T-helper 9 cell (primary cell): ENCODE results near the gene OR2D2.
"Not testable (repeated sequence)": the region's sequence is repeated elsewhere in the genome, so short reads cannot be mapped to it uniquely, and the experiment has no call there.

ENCODE experiments used
- DNase-seq: peaks from one replicate; pipeline ENCODE4 v3.0.0-alpha.2; 2020

The OR2D2 gene

DNA sequence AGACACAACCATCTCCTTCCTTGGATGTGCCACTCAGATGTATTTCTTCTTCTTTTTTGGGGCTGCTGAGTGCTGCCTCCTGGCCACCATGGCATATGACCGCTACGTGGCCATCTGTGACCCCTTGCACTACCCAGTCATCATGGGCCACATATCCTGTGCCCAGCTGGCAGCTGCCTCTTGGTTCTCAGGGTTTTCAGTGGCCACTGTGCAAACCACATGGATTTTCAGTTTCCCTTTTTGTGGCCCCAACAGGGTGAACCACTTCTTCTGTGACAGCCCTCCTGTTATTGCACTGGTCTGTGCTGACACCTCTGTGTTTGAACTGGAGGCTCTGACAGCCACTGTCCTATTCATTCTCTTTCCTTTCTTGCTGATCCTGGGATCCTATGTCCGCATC, 15.4 kb downstream of the OR2D2 start:
- DNase-seq, result no peak

DNA sequence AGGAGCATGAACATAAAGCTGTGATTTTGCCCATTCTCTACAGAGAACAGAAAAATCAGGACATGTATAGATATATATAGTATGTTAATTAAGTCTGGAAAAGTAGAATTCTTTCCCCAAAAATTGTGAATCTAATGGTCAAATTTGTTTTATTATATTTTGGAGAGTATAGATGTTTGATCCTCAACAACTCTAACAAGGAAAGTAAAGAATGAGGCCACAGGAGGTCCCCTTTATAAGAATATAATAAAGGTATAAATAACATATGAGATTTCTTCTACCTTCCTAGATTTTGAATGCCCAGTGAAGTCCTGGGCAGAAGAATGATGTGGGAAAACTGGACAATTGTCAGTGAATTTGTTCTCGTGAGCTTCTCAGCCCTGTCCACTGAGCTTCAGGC, 16.0 kb downstream of the OR2D2 start, which contains the start of gene OR10A4:
Gene OR10A4 (plus strand): TSS at position 301 of the 400 bp plus-strand sequence. CDS start 23 bp downstream, at position 324.
- DNase-seq, result no peak

DNA sequence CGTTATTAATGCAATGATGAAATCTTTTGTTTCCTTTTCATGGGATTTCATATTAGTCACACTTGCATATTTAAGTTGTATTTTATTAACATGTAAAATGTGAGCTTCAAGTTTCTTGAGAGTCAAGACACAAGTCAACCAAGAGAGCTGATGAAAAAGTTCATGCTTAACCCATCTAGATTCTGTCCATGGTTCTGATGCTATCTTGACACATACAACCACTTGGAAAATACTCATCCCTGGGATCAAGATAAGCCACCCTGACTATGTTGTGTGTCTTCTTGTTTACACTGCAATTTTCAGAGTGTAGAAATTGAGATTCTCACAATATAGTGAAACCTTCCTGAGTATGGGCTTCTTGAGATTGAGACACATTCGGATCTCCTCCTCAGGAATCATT, 16.5 kb downstream of the OR2D2 start:
- no peak for DNase-seq

DNA sequence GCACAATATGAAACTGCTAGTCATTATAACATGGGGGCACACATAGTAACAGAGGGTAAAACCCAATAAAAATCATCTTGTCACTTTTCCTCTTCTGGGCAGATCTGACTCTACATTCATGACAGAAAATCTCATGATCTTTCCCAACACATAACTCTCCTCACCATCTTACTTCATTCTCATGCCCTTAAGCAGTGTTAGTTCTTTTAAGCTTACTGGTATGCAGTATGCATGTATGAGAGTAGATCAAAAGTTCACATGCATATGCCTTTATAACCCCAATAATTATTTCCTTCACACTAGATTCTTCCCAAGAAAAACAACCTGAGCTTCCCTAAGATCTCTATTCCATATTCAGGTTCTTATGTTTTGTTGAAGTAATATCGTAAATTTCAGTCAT, 21.0 kb downstream of the OR2D2 start:
- no peak for DNase-seq

DNA sequence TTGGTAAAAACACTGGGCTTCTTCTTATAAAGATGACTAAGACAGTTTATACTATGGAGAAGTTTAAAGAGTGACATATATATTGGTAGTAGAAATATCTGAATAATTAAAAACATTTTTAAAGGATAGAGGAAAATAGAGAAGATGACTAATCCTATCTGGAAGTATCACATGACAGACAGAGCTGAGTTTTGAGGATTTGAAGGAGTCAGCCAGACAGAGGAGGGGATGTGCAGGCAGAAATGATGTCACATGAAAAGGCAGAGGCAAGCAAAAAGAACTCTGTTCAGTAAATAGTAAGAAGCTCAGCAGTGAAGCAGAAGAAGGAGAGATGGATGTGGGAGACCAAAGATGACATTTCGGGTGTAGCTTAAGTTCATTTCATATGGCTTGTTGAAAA, 27.9 kb downstream of the OR2D2 start:
- no peak for DNase-seq

DNA sequence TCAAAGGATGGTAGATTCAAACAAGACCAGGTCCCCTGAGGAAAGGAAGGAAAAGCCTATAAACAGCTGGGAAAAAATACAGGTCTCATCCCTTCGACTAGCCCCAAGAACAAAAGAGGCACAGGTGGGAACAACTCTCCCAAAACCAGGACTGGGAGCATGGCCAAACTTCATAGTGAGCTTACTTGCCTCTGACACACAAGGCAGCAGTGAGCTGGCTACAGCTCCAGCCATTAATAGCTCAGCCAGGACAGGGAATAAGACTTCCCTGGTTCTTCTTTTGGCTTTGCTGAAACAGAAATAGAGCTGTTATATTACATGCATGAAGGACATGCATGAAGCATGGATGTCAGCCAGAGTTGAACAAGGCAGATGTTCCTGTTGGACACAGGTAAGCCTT, 29.3 kb downstream of the OR2D2 start, which contains the start of gene OR10A2:
Gene OR10A2 (plus strand): TSS at position 97 of the 400 bp plus-strand sequence. CDS start 6,698 bp downstream, outside the sequence.
- no peak for DNase-seq

DNA sequence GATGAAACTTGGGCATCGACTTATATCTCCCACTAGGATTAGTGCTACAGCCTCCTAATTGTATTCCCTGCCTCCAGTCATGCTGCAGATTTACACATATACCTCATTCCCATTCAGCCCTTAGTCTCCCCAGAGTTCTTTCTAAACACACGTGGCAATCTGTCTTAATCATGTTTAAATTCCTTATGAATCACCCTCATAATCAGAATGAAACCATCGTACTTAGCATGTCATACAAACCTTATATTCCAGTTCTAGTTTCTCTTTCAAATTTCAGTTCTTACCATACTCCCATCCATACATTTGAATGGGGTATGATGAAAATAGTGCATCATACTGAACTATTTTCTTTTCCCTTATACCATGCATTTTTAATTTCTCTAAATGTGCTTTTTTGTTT, 35.4 kb downstream of the OR2D2 start:
- no peak for DNase-seq

DNA sequence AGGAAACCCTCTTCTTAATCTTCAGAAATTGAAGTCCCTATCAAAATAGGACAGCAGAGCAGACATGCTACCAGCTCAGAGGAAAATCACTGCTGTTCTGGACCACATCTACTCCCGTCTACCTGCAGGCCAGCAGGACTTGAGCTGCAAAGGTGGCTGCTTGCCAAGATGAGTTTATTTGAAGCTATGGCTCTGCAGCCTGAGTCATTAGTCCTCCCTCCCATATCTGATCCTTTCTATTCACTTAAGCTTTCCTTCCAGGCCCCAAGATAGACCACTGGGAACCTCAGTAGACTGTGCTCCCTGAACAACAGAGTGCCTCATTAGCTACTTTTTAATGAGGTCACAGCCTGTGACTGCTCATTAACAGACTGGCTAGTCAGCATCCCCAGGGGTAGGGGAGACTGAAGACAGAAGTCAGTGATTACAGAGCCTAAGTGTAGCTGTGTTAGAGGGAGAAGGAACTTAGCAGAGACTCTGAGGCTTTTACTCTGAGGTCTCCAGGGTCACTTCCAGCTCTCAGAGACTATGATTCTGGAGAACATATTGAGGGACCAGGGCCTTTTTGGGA, 36.2 kb downstream of the OR2D2 start:
- no peak for DNase-seq

DNA sequence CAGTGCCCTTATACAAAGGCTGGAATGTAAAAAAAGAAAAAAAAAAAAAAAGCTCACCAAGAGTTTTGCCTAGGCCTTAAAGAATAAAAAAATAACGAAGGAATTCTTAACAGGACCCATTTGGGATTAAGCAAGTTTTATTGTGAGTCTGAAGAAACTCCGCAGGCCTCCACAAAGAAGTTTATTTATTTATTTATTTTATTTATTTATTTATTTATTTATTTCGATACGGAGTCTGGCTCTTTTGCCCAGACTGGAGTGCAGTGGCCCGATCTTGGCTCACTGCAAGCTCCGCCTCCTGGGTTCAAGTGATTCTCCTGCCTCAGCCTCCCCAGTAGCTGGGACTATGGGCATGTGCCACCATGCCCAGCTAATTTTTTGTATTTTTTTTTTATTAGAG, 37.5 kb downstream of the OR2D2 start:
- not testable (repeated sequence) for DNase-seq

DNA sequence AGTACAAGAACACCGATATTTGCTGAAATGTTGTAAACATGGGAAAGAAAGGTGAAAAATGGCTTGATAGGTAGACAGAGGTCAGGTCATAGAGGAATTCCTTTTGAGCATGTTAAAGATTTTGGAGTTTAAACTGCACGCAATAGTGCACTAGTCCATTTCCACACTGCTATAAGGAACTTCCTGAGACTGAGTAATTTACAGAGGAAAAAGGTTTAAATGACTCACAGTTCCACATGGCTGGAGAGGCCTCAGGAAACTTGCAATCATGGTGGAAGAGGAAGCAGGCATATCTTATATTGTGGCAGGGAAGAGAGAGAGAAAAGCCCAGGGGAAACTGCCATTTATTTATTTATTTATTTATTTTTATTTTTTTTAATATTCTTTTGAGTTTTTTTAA, 41.8 kb downstream of the OR2D2 start:
- DNase-seq, result no peak

DNA sequence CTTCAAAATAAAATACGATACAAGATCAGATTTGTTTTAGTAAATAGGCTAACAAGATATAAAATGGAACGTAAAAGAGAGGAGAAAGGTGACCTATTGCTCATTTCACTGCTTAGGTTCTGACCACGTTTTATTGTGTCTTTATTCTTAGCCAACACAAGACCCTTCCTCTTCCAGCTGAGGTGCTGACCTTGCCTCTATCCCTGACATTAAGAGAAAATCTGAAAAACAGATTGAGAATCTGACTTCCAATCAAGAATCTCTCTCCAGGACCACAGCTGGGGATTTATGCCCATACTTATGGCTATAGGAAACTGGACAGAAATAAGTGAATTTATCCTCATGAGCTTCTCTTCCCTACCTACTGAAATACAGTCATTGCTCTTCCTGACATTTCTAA, 46.9 kb downstream of the OR2D2 start, which contains the start of gene OR10A5:
Gene OR10A5 (plus strand): TSS at position 301 of the 400 bp plus-strand sequence. CDS start 0 bp downstream, at position 301.
- DNase-seq, result no peak

DNA sequence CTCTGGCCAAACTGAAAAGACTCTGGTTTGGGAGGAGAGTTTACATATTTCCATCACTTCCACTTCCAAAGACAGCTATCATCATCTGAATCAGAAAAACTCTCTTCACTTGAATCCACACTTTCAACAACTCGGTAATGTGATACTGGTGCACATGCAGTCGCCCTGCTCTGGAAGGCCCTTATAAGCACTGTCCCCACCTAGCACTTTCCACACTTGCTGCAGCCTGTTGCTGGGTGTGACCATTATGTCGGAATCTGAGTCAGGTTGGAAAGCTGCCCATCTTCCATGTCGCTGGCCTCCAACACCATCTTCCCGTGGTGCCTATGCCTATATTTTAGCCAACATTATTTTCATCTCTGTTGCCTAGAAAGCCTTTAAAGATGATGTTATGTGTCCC, 47.9 kb downstream of the OR2D2 start:
- DNase-seq, result no peak

DNA sequence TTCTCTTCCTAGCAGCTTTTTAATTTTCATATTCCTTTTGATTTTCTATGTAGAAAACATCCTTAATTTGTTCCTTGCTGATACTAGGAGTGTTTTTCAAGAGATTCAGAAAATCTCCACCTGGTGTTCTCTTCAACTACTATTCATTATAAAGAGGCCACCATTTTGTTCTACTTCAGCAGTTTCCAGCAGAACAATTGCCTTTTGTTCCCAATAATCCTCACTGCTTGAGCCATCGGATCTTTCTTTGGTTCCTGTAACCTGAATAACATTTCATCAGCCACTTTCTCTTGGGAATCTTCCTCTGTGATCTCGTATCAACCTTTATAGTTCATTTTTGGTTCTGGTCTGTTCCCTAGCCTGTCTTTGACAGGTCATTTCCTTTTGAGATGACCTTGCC, 48.6 kb downstream of the OR2D2 start:
- DNase-seq, result no peak

DNA sequence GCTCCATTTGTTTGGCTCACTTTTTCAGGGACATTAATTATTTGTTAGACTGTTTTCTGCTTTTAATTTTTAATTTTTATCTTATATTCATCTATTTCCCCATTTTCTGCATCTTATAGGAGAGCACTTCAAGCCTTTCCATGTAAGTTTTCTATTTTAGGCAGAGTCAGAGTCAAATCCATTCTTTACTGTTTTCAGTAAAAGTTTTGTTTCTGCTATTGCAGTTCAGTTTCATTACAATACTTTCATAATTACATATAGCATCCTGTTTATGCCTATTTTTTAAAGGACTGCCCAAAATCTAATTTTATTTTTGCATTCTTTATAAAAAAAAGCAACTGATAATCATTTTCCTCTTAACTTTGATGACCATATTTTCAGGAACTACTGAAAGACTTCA, 50.6 kb downstream of the OR2D2 start:
- DNase-seq, result no peak
